RWPE1 (cell line): ENCODE data around the gene HPS1.

Source experiments
- CTCF ChIA-PET: fragments of 350-600 bp; sonication (Branson Sonifier 250); formaldehyde crosslinking; extraction: SDS; loops from one replicate; lab custom pipeline; 2021; lab: Yijun Ruan, JAX
- POLR2A ChIA-PET: fragments of 400-600 bp; formaldehyde crosslinking; extraction: SDS; loops from one replicate; lab custom pipeline; 2020; ENCODE audit warnings: antibody characterized with exemption; ENCODE audit not compliant: low non-redundant PET; lab: Yijun Ruan, JAX
- DNase-seq: peaks from one replicate; pipeline ENCODE4 v3.0.0; 2012; ENCODE audit warnings: low spot score
- H3K27ac ChIP-seq: fragments of 450-650 bp; 2 replicates; pipeline ENCODE4 v1.5.1; 2017
- TF ChIP-seq, protein P1 (sequence below): fragments of 450-650 bp; conservative IDR thresholded peaks from 2 replicates; pipeline ENCODE4 v1.5.1; 2017; ENCODE audit warnings: low read depth, mild to moderate bottlenecking

HPS1 gene

DNA sequence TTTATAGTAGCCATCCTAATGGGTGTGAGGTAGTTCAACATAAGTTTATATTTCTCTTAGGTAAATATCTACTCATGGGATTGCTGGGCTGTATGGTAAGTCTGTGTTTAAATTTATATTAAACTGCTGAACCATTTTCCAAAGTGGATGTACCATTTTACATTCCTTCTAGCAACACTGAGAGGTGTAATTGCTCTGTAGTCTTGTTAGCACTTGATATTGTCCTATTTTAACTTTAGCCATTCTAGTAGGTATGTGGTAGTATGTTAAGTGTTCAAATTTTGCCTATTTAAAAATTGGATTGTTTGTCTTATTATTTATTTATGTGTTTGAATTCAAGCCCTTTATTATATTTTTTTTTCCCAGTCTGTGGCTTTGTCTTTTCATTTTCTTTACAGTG is 2.6 kb upstream of the HPS1 start:
- no peak overlapping the region for H3K27ac ChIP-seq
- POLR2A ChIA-PET, result no interaction called here
- CTCF ChIA-PET, result no interaction called here
- DNase-seq, result no peak
- TF ChIP-seq, protein P1, sequence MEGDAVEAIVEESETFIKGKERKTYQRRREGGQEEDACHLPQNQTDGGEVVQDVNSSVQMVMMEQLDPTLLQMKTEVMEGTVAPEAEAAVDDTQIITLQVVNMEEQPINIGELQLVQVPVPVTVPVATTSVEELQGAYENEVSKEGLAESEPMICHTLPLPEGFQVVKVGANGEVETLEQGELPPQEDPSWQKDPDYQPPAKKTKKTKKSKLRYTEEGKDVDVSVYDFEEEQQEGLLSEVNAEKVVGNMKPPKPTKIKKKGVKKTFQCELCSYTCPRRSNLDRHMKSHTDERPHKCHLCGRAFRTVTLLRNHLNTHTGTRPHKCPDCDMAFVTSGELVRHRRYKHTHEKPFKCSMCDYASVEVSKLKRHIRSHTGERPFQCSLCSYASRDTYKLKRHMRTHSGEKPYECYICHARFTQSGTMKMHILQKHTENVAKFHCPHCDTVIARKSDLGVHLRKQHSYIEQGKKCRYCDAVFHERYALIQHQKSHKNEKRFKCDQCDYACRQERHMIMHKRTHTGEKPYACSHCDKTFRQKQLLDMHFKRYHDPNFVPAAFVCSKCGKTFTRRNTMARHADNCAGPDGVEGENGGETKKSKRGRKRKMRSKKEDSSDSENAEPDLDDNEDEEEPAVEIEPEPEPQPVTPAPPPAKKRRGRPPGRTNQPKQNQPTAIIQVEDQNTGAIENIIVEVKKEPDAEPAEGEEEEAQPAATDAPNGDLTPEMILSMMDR, result no peak

DNA sequence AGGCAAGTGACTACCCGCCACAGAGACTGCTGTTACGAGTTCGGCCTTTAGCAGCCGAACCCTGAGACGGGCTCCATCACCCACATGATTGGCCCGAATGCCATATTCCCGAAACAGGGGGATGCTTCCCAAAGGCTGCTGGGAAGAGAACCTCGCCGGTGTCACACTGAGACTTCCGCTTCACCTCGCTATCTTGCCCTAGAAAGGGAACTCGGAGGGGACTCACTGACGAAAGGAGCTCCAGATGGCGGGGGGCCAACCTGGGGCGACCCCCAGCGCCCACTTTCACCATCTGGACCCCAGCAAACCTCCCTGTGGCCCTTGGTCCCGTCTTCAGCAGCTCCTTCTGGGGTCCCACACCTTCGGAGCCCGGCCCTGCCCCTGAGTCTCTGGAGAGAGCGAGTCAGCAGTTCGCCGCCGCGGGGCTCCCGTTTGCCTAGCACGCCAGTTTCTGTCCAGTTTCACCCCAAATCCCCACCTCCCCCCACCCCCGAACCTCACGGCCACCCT is 529 bp downstream of the HPS1 start:
- peak; percentile 56 for DNase-seq
- ChIA-PET CTCF (interaction anchor here (0.7 to 1.3 kb wide), 3 partner anchors 31 to 946 kb away, joined by 3 to 5 read pairs (median 4); partner anchors contain the start of gene PYROXD2), POLR2A (interaction anchor here (0.9 to 1.7 kb wide), 2 partner anchors 11 to 21 kb away, joined by 3 to 4 read pairs; no protein-coding TSS in a partner anchor)
- TF ChIP-seq, protein P1, result no peak
- H3K27ac ChIP-seq, result peak overlapping the region; percentile 81

DNA sequence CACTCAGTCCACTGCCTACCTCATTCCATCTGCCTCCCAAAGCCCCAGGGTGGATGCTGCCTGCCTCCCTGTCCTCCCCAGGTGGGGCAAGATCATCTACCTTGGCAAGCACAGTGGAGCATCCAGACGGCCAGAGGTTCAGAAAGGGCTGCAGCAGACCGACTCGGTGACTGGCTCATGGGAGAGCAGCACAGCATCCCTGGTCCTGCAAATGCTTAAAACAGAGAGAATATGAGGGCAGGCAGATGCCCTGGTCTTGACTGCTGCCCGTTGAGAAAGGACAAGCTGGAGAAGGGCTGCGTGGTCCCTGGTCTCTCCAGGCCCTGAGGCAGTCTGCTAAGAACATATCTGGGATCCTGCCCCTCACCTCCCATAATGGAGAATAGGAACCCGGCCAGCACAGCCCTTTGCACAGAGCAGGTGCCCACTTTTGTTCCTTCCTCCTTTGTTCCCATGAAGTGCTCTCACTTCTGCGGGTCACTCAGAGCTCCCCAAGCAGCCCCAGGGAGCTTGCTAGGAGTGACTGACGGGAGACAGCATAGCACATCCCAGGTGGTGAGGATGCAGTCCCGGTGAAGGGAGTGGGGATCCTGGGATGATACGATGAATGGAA is 1.4 kb downstream of the HPS1 start:
- ChIA-PET POLR2A (interaction anchor here (0.9 to 1.7 kb wide), 2 partner anchors 10 to 22 kb away, joined by 3 to 4 read pairs; no protein-coding TSS in a partner anchor), CTCF (interaction anchor here (0.6 to 1.3 kb wide), 4 partner anchors 20 to 1924 kb away, joined by 3 to 4 read pairs (median 3); partner anchors contain the start of gene PYROXD2)
- DNase-seq, result no peak
- peak overlapping the region; percentile 81 for H3K27ac ChIP-seq
- TF ChIP-seq, protein P1, result no peak

DNA sequence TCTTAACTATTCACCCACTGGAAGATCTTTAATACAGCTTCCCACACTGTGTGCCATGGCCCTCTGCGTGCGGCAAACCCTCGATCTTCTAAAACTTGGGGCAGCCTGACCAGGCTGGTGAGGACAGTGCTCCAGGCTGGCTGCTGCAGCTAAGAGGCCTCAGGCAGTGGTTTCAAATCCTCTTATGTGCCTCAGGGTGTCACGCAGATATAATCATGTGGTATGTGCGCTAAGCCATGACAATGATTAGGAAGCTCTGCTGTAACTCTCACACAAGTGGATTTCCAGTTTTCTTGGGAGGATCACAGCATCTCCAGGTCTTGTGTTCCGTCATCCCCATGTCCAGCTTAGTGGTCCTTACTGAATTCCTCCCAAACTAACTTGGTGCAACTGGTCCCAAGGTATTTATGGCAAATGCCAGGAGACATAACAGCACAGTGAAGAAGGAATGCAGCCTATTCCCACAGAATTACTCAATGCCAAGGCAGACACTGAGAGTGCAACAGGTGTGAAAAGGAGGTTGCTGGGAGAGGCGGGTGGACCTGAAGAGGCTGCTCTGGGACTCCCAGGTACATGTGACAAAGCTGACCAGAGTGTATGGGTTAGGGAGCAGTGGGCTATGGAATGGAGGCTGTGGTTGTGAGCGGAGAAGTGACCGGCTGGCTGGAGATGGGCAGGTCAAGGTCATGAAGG is 2.3 kb downstream of the HPS1 start:
- POLR2A ChIA-PET, result interaction anchor here (1.7 kb wide), 1 partner anchor 9 kb away, joined by 4 read pairs; no protein-coding TSS in a partner anchor
- no peak for DNase-seq
- CTCF ChIA-PET, result interaction anchor here (0.6 to 1.1 kb wide), 2 partner anchors 19 to 1925 kb away, joined by 3 read pairs; no protein-coding TSS in a partner anchor
- TF ChIP-seq, protein P1, result no peak
- peak overlapping the region; percentile 81; the same call in 1 of the 2 replicates for H3K27ac ChIP-seq

GRCh38 chr10:98438715-98439114 is 8.0 kb downstream of the HPS1 start:
- TF ChIP-seq, protein P1, result no peak
- CTCF ChIA-PET, result no interaction called here
- DNase-seq, result no peak
- POLR2A ChIA-PET, result no interaction called here
- H3K27ac ChIP-seq, result no peak overlapping the region

DNA sequence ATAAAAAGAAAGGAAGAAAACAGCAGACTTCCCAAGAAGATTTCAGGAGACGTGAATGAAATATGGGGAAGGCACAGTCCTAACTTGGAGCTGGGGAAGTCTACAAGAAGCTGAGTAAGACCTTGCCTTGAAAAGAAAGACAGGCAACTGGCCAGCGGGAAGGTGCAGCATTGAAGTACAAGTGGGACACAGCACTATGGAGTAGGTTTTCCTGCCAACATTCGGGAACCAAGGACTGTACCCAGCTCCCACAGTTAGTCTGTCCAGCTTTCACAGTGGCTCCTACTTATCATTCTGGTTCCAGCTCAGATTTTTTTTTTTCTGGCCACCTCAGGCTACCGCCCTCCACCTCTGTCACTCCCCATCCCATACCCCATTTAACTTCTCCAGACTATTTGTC is 10.0 kb downstream of the HPS1 start:
- CTCF ChIA-PET, result interaction anchor here (1.1 kb wide), 1 partner anchor 18 kb away, joined by 4 read pairs; no protein-coding TSS in a partner anchor
- POLR2A ChIA-PET, result no interaction called here
- TF ChIP-seq, protein P1, result no peak
- DNase-seq, result no peak
- no peak overlapping the region for H3K27ac ChIP-seq
